Ishikawa (cell line): ENCODE results near the gene SFR1.

Experiments
- CEBPB ChIP-seq: IDR thresholded peaks from 2 replicates; pipeline ENCODE4 v1.6.1; 2012
- CREB1 ChIP-seq: IDR thresholded peaks from 2 replicates; pipeline ENCODE4 v1.6.1; 2012; ENCODE audit warnings: low read depth
- EGR1 ChIP-seq: IDR thresholded peaks from 2 replicates; pipeline ENCODE4 v1.6.1; 2012
- EP300 ChIP-seq: IDR thresholded peaks from 2 replicates; pipeline ENCODE4 v1.6.1; 2012; ENCODE audit warnings: borderline replicate concordance
- MAX ChIP-seq: IDR thresholded peaks from 2 replicates; pipeline ENCODE4 v1.6.1; 2012
- NFIC ChIP-seq: IDR thresholded peaks from 2 replicates; pipeline ENCODE4 v1.6.1; 2012
- RAD21 ChIP-seq: IDR thresholded peaks from 2 replicates; pipeline ENCODE4 v1.6.1; 2012; ENCODE audit warnings: low read depth
- REST ChIP-seq: IDR thresholded peaks from 2 replicates; pipeline ENCODE4 v1.6.1; 2012; ENCODE audit warnings: low read depth, mild to moderate bottlenecking
- TAF1 ChIP-seq: IDR thresholded peaks from 2 replicates; pipeline ENCODE4 v1.6.1; 2012; ENCODE audit warnings: low read depth, mild to moderate bottlenecking
- YY1 ChIP-seq: IDR thresholded peaks from 2 replicates; pipeline ENCODE4 v1.6.1; 2012; ENCODE audit warnings: low read depth

GRCh38 chr10:104142081-104142480, 20.1 kb downstream of the SFR1 start:
- TF ChIP-seq EP300 (no peak), CREB1 (no peak), REST (no peak), MAX (no peak), TAF1 (no peak), CEBPB (no peak), NFIC (no peak), RAD21 (no peak), EGR1 (no peak), YY1 (no peak)
